Calu3 (cell line): ENCODE results near the gene ST6GAL1. TPM values are rescaled to one million over a fixed set of nuclear protein-coding genes. Genes with fewer than 3 reads are reported as not detected.

Experiments used
- BruUV-seq: library from RNA; stranded (reverse); fragments of 400-500 nt; replicated peaks from 2 replicates; lab custom pipeline; 2021; lab: Mats Ljungman, UMichigan
- CTCF ChIA-PET: fragments of 300-600 bp; sonication (Branson Sonifier 250); formaldehyde crosslinking; loops from one replicate; lab custom pipeline; 2022; ENCODE audit warnings: antibody characterized with exemption; lab: Charles Lee
- DNase-seq: peaks from one replicate; pipeline ENCODE4 v3.0.0; 2022
- H3K27ac Mint-ChIP-seq: one replicate; pipeline ENCODE4 v1.8.0; 2022; ENCODE audit warnings: mixed read lengths; ENCODE audit not compliant: unreplicated experiment
- H3K27me3 Mint-ChIP-seq: one replicate; pipeline ENCODE4 v1.8.0; 2022; ENCODE audit warnings: mixed read lengths; ENCODE audit not compliant: unreplicated experiment
- H3K36me3 Mint-ChIP-seq: one replicate; pipeline ENCODE4 v1.8.0; 2022; ENCODE audit warnings: mild to moderate bottlenecking, moderate library complexity, mixed read lengths; ENCODE audit not compliant: insufficient read depth, unreplicated experiment
- H3K4me1 Mint-ChIP-seq: one replicate; pipeline ENCODE4 v1.8.0; 2022; ENCODE audit warnings: mild to moderate bottlenecking, low read depth, mixed read lengths; ENCODE audit not compliant: unreplicated experiment
- H3K4me3 Mint-ChIP-seq: one replicate; pipeline ENCODE4 v1.8.0; 2022; ENCODE audit warnings: mild to moderate bottlenecking, low read depth, moderate library complexity, mixed read lengths; ENCODE audit not compliant: unreplicated experiment
- H3K9me3 Mint-ChIP-seq: one replicate; pipeline ENCODE4 v1.8.0; 2022; ENCODE audit warnings: low read depth, mixed read lengths; ENCODE audit not compliant: unreplicated experiment
- CTCF ChIP-seq: fragments of 200-600 bp; IDR thresholded peaks from one replicate; pipeline ENCODE4 v1.8.0; 2022; ENCODE audit warnings: antibody characterized with exemption; ENCODE audit not compliant: unreplicated experiment
- intact Hi-C: fragments of 100-400 bp; cut with micrococcal nuclease; formaldehyde crosslinking; loops from one replicate; pipeline ENCODE4 v1.10.0; 2022; ENCODE audit not compliant: unreplicated experiment
- total RNA-seq: library from RNA; stranded (reverse); gene quantifications from 2 replicates; pipeline ENCODE4 v1.2.3, GENCODE V29; 2022

Gene ST6GAL1
- total RNA-seq, 1 experiment from 2014 or later: 20.4 TPM

GRCh38 chr3:187074846-187075245, 144.5 kb downstream of the ST6GAL1 start:
- intact Hi-C loops: loop anchor here (5.0 kb wide), 1 partner anchor 123 kb away; no protein-coding TSS in a partner anchor
- no peak overlapping the region for H3K27ac Mint-ChIP-seq
- H3K27me3 Mint-ChIP-seq: no peaks in the 10 kb centered on the region
- no peaks in the 10 kb centered on the region for H3K36me3 Mint-ChIP-seq
- H3K4me1 Mint-ChIP-seq: no peaks in the 10 kb centered on the region
- peaks cover under 1% of the 10 kb centered on the region for H3K9me3 Mint-ChIP-seq
- DNase-seq: no peak
- H3K4me3 Mint-ChIP-seq: no peak overlapping the region
- BruUV-seq: no TSS peak
- no peak for TF ChIP-seq CTCF
- CTCF ChIA-PET: interaction anchor here (0.6 to 0.7 kb wide), 2 partner anchors 19 to 46 kb away, joined by 3 to 4 read pairs; no protein-coding TSS in a partner anchor

DNA sequence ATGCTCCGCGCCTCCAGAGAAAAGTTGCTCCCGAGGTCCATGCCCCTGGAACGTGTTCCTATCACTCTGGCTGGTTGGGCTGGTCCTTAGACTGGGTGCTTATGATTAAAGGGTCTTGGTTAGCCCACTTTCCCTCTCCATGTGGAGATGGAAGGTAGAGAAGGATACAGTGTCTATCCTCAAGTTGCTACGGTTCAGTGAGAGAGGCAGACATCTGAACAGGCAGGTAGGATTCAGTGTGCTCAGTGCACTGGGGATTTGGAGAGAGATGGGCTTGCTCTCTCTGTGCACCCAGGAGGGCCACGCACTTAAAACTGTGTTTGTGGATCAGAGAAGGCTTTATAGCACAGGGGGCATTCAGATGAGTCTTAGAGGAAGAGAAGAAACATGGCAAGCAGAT, 146.0 kb downstream of the ST6GAL1 start:
- no peak for DNase-seq
- CTCF ChIA-PET: interaction anchor here (1.4 kb wide), 1 partner anchor 13 kb away, joined by 4 read pairs; no protein-coding TSS in a partner anchor
- Mint-ChIP-seq H3K36me3 (no peaks in the 10 kb centered on the region), H3K4me1 (no peaks in the 10 kb centered on the region), H3K4me3 (no peak overlapping the region), H3K9me3 (no peaks in the 10 kb centered on the region), H3K27ac (no peak overlapping the region), H3K27me3 (no peaks in the 10 kb centered on the region)
- no peak for TF ChIP-seq CTCF
- intact Hi-C loops: no loop called here
- BruUV-seq: no TSS peak

DNA sequence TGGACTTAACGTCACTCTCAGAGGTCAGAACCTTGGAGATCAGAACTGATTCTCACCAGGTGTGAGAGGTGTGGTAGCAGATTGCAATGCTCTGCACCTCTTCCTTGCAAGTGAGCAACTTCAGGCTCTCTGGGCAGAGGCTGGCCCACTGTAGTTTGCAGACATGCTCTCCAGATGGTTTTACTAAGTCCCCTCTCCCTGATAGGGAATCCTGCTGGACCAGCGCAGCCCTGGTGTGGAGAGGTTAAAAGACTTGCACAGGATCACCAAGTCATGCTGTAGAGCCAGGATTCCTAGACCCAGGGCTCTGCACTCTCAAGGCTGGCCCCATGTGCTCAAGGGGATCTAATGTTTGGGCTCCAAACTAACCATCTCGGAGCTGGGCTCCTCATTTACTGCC, 146.8 kb downstream of the ST6GAL1 start:
- TF ChIP-seq CTCF: no peak
- no peaks in the 10 kb centered on the region for H3K36me3 Mint-ChIP-seq
- no peaks in the 10 kb centered on the region for H3K27me3 Mint-ChIP-seq
- H3K9me3 Mint-ChIP-seq: no peaks in the 10 kb centered on the region
- H3K4me3 Mint-ChIP-seq: no peak overlapping the region
- intact Hi-C loops: no loop called here
- H3K27ac Mint-ChIP-seq: no peak overlapping the region
- CTCF ChIA-PET: interaction anchor here (0.8 to 1.4 kb wide), 2 partner anchors 9 to 14 kb away, joined by 3 to 4 read pairs; no protein-coding TSS in a partner anchor
- BruUV-seq: no TSS peak
- H3K4me1 Mint-ChIP-seq: no peaks in the 10 kb centered on the region
- DNase-seq: no peak

DNA sequence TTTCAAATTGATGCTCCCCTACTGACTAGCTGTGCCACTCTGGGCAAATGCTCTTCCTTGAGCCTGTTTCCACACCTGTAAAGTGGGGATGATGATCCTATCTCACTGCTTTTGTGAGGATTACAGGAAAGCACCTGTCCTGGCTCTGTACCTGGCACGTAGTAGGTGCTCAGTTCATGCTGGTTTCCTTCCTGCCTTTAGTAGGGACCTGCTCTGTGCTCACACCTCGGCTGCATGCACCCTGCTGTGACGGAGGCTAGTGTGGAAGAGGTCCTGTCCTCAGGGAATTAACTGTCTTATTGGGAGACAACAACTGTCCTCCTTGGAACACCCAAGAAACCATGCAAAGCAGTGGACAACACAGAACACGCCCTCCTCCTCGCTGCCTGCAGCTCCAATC, 147.2 kb downstream of the ST6GAL1 start:
- BruUV-seq: no TSS peak
- intact Hi-C loops: no loop called here
- no peak overlapping the region for H3K27ac Mint-ChIP-seq
- no peaks in the 10 kb centered on the region for H3K4me1 Mint-ChIP-seq
- H3K9me3 Mint-ChIP-seq: no peaks in the 10 kb centered on the region
- H3K36me3 Mint-ChIP-seq: no peaks in the 10 kb centered on the region
- no peak for DNase-seq
- no peak for TF ChIP-seq CTCF
- no peak overlapping the region for H3K4me3 Mint-ChIP-seq
- H3K27me3 Mint-ChIP-seq: no peaks in the 10 kb centered on the region
- CTCF ChIA-PET: interaction anchor here (1.4 kb wide), 1 partner anchor 15 kb away, joined by 4 read pairs; no protein-coding TSS in a partner anchor
